ENCODE data around the gene ASF1A. TPM values are rescaled to one million over a fixed set of nuclear protein-coding genes. Genes with fewer than 3 reads are reported as not detected.

Gene ASF1A
- total RNA-seq, 1 experiment from 2014 or later: 30.4 TPM

GRCh38 chr6:118886641-118887040 lies 7.3 kb upstream of the ASF1A start:
- Mint-ChIP-seq H3K27me3 (ENCODE audit: insufficient read depth, unreplicated experiment) (no peaks in the 10 kb centered on the region), H3K27ac (ENCODE audit: low read depth, unreplicated experiment) (no peak overlapping the region), H3K36me3 (ENCODE audit: insufficient read depth, unreplicated experiment) (peaks cover 5% of the 10 kb centered on the region), H3K4me1 (ENCODE audit: insufficient read depth, unreplicated experiment) (peaks cover 27% of the 10 kb centered on the region), H3K9me3 (ENCODE audit: unreplicated experiment) (no peaks in the 10 kb centered on the region), H3K4me3 (ENCODE audit: unreplicated experiment) (no peak overlapping the region)
- intact Hi-C loops (cut with micrococcal nuclease): no loop called here
- DNase-seq (ENCODE audit: unreplicated experiment): no peak
- CTCF ChIA-PET: no interaction called here
- POLR2A ChIA-PET: interaction anchor here (0.7 to 1.0 kb wide), 2 partner anchors 8 to 1328 kb away, joined by 3 to 4 read pairs; no protein-coding TSS in a partner anchor
- no peak for TF ChIP-seq CTCF (IDR thresholded peaks at IDR 0.05; ENCODE audit: unreplicated experiment)
- no TSS peak for BruUV-seq (replicated peaks)

DNA sequence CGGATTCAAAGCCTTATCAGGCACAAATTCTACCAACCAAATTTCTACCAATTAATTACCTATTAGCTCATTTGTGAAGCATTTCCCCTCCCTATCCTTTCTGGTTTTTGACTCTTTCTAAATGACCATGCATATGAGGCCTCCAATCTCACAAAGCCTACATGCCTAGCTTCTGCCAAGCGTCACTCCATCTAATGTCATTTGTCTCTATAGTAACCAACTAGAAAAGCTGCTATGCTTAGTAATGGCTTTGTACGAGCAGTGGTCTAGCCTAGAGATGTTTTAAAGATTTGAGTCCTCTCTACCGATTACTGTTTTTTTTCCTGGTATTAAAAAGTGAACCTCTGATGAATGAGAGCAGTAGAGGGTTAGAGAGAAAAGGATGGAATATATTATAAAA lies 4.8 kb upstream of the ASF1A start:
- H3K27me3 Mint-ChIP-seq (ENCODE audit: insufficient read depth, unreplicated experiment): no peaks in the 10 kb centered on the region
- ChIA-PET CTCF (no interaction called here), POLR2A (no interaction called here)
- H3K36me3 Mint-ChIP-seq (ENCODE audit: insufficient read depth, unreplicated experiment): peaks cover 11% of the 10 kb centered on the region
- H3K4me3 Mint-ChIP-seq (ENCODE audit: unreplicated experiment): no peak overlapping the region
- H3K27ac Mint-ChIP-seq (ENCODE audit: low read depth, unreplicated experiment): no peak overlapping the region
- intact Hi-C loops (cut with micrococcal nuclease): no loop called here
- no TSS peak for BruUV-seq (replicated peaks)
- H3K9me3 Mint-ChIP-seq (ENCODE audit: unreplicated experiment): no peaks in the 10 kb centered on the region
- no peak for DNase-seq (ENCODE audit: unreplicated experiment)
- TF ChIP-seq CTCF (IDR thresholded peaks at IDR 0.05; ENCODE audit: unreplicated experiment): no peak
- peaks cover 31% of the 10 kb centered on the region for H3K4me1 Mint-ChIP-seq (ENCODE audit: insufficient read depth, unreplicated experiment)

- intact Hi-C loops (cut with micrococcal nuclease): loop anchor here (10.0 kb wide), 1 partner anchor 306 kb away; no protein-coding TSS in a partner anchor
- peaks cover 15% of the 10 kb centered on the region for H3K36me3 Mint-ChIP-seq (ENCODE audit: insufficient read depth, unreplicated experiment)
- H3K27ac Mint-ChIP-seq (ENCODE audit: low read depth, unreplicated experiment): peak overlapping the region; percentile 95
- TF ChIP-seq CTCF (IDR thresholded peaks at IDR 0.05; ENCODE audit: unreplicated experiment): no peak
- CTCF ChIA-PET: interaction anchor here (0.6 to 4.2 kb wide), 2 partner anchors 9 to 44 kb away, joined by 3 to 24 read pairs; no protein-coding TSS in a partner anchor
- no peaks in the 10 kb centered on the region for H3K27me3 Mint-ChIP-seq (ENCODE audit: insufficient read depth, unreplicated experiment)
- no peaks in the 10 kb centered on the region for H3K9me3 Mint-ChIP-seq (ENCODE audit: unreplicated experiment)
- no peak for DNase-seq (ENCODE audit: unreplicated experiment)
- POLR2A ChIA-PET: interaction anchor here (0.9 to 6.1 kb wide), 5 partner anchors 9 to 398 kb away, joined by 3 to 31 read pairs (median 4); partner anchors contain the start of gene MCM9
- H3K4me1 Mint-ChIP-seq (ENCODE audit: insufficient read depth, unreplicated experiment): peaks cover 22% of the 10 kb centered on the region
- BruUV-seq (replicated peaks): no TSS peak
- peak overlapping the region; percentile 95 for H3K4me3 Mint-ChIP-seq (ENCODE audit: unreplicated experiment)
These were observed 2.8 kb upstream of the ASF1A start for GRCh38 chr6:118890997-118891790.

- Mint-ChIP-seq H3K36me3 (ENCODE audit: insufficient read depth, unreplicated experiment) (peaks cover 15% of the 10 kb centered on the region), H3K9me3 (ENCODE audit: unreplicated experiment) (no peaks in the 10 kb centered on the region), H3K4me1 (ENCODE audit: insufficient read depth, unreplicated experiment) (peaks cover 21% of the 10 kb centered on the region), H3K27me3 (ENCODE audit: insufficient read depth, unreplicated experiment) (no peaks in the 10 kb centered on the region), H3K4me3 (ENCODE audit: unreplicated experiment) (peak overlapping the region; percentile 95), H3K27ac (ENCODE audit: low read depth, unreplicated experiment) (peak overlapping the region; percentile 95)
- TF ChIP-seq CTCF (IDR thresholded peaks at IDR 0.05; ENCODE audit: unreplicated experiment): no peak
- BruUV-seq (replicated peaks): no TSS peak
- ChIA-PET POLR2A (interaction anchor here (1.2 to 6.1 kb wide), 5 partner anchors 10 to 1290 kb away, joined by 3 to 31 read pairs (median 5); partner anchors contain the start of genes GOPC and MCM9), CTCF (interaction anchor here (0.7 to 4.2 kb wide), 2 partner anchors 10 kb away, joined by 3 to 24 read pairs; no protein-coding TSS in a partner anchor)
- no peak for DNase-seq (ENCODE audit: unreplicated experiment)
- intact Hi-C loops (cut with micrococcal nuclease): loop anchor here (10.0 kb wide), 1 partner anchor 308 kb away; no protein-coding TSS in a partner anchor
These were observed 1.5 kb upstream of the ASF1A start for GRCh38 chr6:118892355-118892991.
